IPS-18a (cell line): Measurements from ENCODE around the gene STK10.
"Not testable (repeated sequence)": the region's sequence is repeated elsewhere in the genome, so short reads cannot be mapped to it uniquely, and the experiment has no call there.

ENCODE experiments used
- H3K27ac ChIP-seq: one replicate; pipeline ENCODE4 v1.5.1; 2013; ENCODE audit warnings: low read length
- H3K27me3 ChIP-seq: one replicate; pipeline ENCODE4 v1.6.1; 2013; ENCODE audit warnings: mild to moderate bottlenecking, low read length; ENCODE audit not compliant: control insufficient read depth, insufficient read depth
- H3K36me3 ChIP-seq: one replicate; pipeline ENCODE4 v1.6.1; 2013; ENCODE audit warnings: low read depth, low read length; ENCODE audit not compliant: control insufficient read depth
- H3K4me1 ChIP-seq: one replicate; pipeline ENCODE4 v1.6.1; 2013; ENCODE audit warnings: low read depth, low read length; ENCODE audit not compliant: control insufficient read depth
- H3K4me3 ChIP-seq: one replicate; pipeline ENCODE4 v1.5.1; 2013; ENCODE audit warnings: low read length
- H3K9ac ChIP-seq: one replicate; pipeline ENCODE4 v1.6.1; 2013; ENCODE audit warnings: mild to moderate bottlenecking, low read length, moderate library complexity
- H3K9me3 ChIP-seq: one replicate; pipeline ENCODE4 v1.6.1; 2013; ENCODE audit warnings: low read depth, low read length; ENCODE audit not compliant: control insufficient read depth

Gene STK10

DNA sequence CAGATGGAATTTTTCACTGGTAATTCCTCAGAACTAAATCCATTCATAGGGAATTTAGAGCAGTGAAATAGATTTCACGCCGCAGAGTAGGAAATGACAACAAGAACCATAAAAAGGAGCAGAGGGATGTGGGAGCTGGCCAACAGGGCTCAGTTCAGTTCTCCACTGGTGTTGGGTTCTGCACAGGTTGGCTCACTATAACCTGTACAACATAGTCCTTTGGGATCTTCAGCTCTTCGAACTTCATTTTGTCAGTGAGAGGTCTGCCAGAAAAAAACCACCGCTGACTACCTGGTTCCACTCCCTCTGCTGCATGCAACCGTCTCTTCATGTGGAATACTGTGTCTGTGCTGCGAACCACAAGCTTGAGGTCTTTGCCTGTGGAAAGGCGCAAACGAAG lies 23.7 kb upstream of the STK10 start:
- no peaks in the 10 kb centered on the region for H3K4me1 ChIP-seq
- H3K27ac ChIP-seq, result no peak overlapping the region
- H3K36me3 ChIP-seq, result peaks cover 44% of the 10 kb centered on the region
- H3K4me3 ChIP-seq, result no peak overlapping the region
- H3K27me3 ChIP-seq, result no peaks in the 10 kb centered on the region
- no peaks in the 10 kb centered on the region for H3K9me3 ChIP-seq
- no peak overlapping the region for H3K9ac ChIP-seq

DNA sequence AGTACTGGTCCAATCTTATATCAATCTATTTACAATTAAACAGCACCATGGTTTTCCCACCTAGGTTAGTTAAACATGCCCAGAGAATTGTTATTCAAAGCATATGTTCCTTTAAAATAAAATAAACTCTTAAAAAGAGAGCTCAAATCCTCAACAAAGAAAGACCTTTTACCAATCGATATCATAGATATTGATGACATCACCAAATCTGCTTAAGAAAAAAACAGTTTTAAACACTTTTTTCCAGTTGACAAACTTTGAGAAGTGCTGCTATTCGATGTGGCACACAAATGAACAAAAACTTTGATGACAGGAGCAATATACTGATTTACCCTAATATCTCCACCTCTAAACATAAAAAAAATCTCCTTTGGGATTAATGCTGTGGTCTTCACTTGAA lies 21.7 kb upstream of the STK10 start:
- Histone ChIP-seq H3K27ac (no peak overlapping the region), H3K9ac (no peak overlapping the region), H3K4me3 (no peak overlapping the region)

GRCh38 chr5:172207511-172207910 lies 19.5 kb upstream of the STK10 start:
- Histone ChIP-seq H3K27me3 (no peaks in the 10 kb centered on the region), H3K27ac (no peak overlapping the region), H3K9ac (no peak overlapping the region), H3K36me3 (peaks cover 29% of the 10 kb centered on the region), H3K4me1 (no peaks in the 10 kb centered on the region), H3K4me3 (no peak overlapping the region), H3K9me3 (no peaks in the 10 kb centered on the region)

More for the DNA sequence above, 21.7 kb upstream of the STK10 start:
- Histone ChIP-seq H3K4me1 (no peaks in the 10 kb centered on the region), H3K36me3 (peaks cover 36% of the 10 kb centered on the region), H3K27me3 (no peaks in the 10 kb centered on the region), H3K9me3 (no peaks in the 10 kb centered on the region)

- not testable (repeated sequence) for H3K9me3 ChIP-seq, H3K9ac ChIP-seq, H3K4me1 ChIP-seq, H3K27me3 ChIP-seq, H3K4me3 ChIP-seq, H3K27ac ChIP-seq
- peaks cover 18% of the 10 kb centered on the region for H3K36me3 ChIP-seq
These were observed 18.0 kb upstream of the STK10 start for GRCh38 chr5:172205984-172206383.

DNA sequence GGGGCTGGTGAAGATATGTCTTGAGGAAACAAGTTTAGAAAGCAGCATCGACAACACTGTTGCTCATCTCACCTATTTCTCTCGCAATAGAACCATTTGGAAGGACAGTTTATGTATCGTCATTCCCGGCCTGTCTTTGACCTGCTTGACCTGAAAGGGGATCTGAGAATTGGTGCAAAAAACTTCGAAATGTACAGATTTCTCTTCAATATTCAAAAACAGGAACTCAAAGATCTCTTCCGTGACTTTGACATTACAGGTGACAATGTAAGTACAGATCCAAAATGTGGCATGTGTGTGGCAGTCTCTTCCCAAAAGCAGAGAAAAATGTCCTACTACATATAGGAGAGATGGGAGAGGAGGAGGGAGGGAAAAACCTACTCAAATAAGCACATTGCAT lies 12.5 kb upstream of the STK10 start:
- Histone ChIP-seq H3K27me3 (no peaks in the 10 kb centered on the region), H3K9ac (no peak overlapping the region), H3K4me3 (no peak overlapping the region), H3K9me3 (no peaks in the 10 kb centered on the region), H3K36me3 (no peaks in the 10 kb centered on the region), H3K27ac (no peak overlapping the region), H3K4me1 (no peaks in the 10 kb centered on the region)

GRCh38 chr5:172199446-172199845 lies 11.4 kb upstream of the STK10 start:
- H3K4me1 ChIP-seq, result no peaks in the 10 kb centered on the region
- no peak overlapping the region for H3K4me3 ChIP-seq
- no peak overlapping the region for H3K27ac ChIP-seq
- no peaks in the 10 kb centered on the region for H3K36me3 ChIP-seq
- no peaks in the 10 kb centered on the region for H3K9me3 ChIP-seq
- no peak overlapping the region for H3K9ac ChIP-seq
- H3K27me3 ChIP-seq, result no peaks in the 10 kb centered on the region

DNA sequence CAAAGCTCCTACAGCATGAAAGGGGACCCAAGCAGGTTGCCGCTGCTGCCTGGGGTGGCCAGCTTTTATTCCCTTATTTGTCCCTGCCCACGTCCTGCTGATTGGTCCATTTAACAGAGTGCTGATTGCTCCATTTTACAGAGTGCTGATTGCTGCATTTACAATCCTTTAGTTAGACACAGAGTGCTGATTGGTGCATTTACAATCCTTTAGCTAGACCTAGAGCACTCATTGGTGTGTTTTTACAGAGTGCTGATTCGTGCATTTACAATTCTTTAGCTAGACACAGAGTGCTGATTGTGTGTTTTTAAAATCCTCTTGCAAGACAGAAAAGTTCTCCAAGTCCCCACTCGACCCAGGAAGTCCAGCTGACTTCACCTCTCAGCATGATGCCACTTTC lies 9.8 kb upstream of the STK10 start:
- H3K4me3 ChIP-seq, H3K4me1 ChIP-seq, H3K27ac ChIP-seq, H3K36me3 ChIP-seq, H3K9me3 ChIP-seq, H3K9ac ChIP-seq, H3K27me3 ChIP-seq: not testable (repeated sequence)

DNA sequence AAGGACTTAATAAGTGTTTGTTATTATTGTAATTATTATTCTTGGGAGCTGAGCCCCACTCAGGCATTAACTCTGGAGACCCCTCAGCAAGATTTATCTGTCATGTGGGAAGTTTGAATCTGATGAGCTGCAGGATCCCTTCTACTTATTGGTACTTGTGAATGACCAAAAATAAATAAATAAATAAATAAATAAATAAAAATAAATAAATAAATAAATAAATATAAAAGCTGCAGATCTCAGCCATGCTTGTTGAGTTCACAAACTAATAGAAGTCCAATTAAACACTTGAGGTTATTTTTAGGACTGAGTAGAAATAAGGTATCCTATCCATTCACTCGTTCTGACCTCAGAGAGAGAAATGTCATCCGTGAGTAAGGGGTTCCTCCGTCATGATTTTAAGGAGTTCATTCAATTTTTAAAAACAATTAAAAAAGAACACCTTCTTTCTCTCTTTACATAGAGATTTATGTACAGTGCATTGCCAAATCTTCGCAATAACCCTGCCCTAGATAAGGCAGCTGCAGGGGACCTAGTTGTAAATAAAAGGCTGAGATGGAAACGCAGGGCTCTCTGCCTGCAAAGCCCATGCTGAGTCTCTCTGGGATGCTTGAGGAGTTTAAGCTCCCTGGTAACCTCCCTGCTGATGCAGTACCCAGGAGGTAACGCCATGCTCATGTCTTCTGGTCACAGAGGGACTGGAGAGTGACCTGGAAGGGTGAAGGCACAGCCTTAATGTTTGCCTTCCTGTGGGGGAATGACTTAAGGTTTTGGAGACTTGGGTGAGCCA lies 7.2 kb upstream of the STK10 start:
- Histone ChIP-seq H3K27me3 (no peaks in the 10 kb centered on the region), H3K36me3 (no peaks in the 10 kb centered on the region), H3K9ac (no peak overlapping the region), H3K4me1 (no peaks in the 10 kb centered on the region), H3K27ac (no peak overlapping the region), H3K4me3 (no peak overlapping the region), H3K9me3 (no peaks in the 10 kb centered on the region)

DNA sequence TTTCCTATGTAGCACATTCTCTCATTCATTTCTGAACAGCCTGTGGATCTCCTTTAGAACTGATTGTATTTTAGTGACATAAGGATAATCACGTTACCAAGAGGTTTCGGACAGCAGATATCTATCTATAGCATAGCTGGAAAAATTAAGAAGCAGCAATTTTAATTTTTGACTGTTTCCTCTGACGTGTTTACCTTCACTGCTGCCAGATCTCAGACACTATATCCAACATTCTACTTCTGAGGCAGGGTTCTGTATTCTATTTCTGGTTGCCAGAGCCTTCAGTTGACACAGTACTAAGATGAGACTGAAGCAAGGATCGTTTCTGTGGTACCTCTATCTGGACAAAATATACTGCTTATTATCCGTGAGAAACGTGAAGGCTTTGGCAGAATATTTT lies 5.8 kb upstream of the STK10 start, which contains the start of gene EFCAB9:
EFCAB9 (plus strand) TSS at position 301 of the 400 bp plus-strand sequence; CDS start at position 302, 1 bp downstream.
- no peaks in the 10 kb centered on the region for H3K9me3 ChIP-seq
- H3K36me3 ChIP-seq, result no peaks in the 10 kb centered on the region
- no peak within 1 kb of the TSS for H3K27ac ChIP-seq
- no peak within 1 kb of the TSS for H3K9ac ChIP-seq
- peaks cover 3% of the 10 kb centered on the region for H3K4me1 ChIP-seq
- no peak within 1 kb of the TSS for H3K4me3 ChIP-seq
- no peaks in the 10 kb centered on the region for H3K27me3 ChIP-seq

DNA sequence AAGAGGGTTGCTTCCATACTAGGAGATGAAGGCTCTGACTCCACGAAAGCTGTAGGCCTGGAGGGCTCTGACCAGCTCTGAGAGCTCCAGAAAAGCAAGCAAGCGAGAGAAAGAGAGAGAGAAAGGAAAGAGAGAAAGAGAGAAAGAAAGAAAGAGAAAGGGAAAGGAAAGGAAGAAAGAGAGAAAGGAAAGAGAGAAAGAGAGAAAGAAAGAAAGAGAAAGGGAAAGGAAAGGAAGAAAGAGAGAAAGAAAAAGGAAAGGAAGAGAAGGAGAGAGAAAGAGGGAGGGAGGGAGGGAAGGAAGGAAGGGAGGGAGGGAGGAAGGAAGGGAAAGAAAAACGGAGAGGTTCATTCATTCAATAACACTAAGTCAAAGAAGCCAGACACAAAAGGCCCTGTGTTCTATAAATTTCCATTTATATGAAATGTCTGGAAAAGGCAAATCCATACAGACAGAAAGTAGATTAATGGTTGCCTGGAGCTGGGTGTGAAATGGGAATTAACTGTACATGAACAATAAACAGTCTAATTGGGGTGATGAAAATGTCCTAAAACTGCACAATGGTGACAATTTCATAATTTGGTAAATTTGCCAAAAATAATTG lies 1.8 kb upstream of the STK10 start:
- H3K4me3 ChIP-seq, result peak overlapping the region; percentile 80
- no peaks in the 10 kb centered on the region for H3K9me3 ChIP-seq
- H3K27ac ChIP-seq, result no peak overlapping the region
- H3K9ac ChIP-seq, result no peak overlapping the region
- H3K27me3 ChIP-seq, result peaks cover 7% of the 10 kb centered on the region
- no peaks in the 10 kb centered on the region for H3K36me3 ChIP-seq
- peaks cover 3% of the 10 kb centered on the region for H3K4me1 ChIP-seq

- Histone ChIP-seq H3K4me1 (peaks cover 3% of the 10 kb centered on the region), H3K36me3 (no peaks in the 10 kb centered on the region), H3K4me3 (peak overlapping the region; percentile 80), H3K27ac (no peak overlapping the region), H3K9ac (peak overlapping the region; percentile 38), H3K27me3 (peaks cover 7% of the 10 kb centered on the region), H3K9me3 (no peaks in the 10 kb centered on the region)
These were observed 1.1 kb upstream of the STK10 start for GRCh38 chr5:172188893-172189692.
